ENCODE data around the gene DHRSX. TPM values are rescaled to one million over a fixed set of nuclear protein-coding genes. Genes with fewer than 3 reads are reported as not detected.
"Not testable (repeated sequence)": the region's sequence is repeated elsewhere in the genome, so short reads cannot be mapped to it uniquely, and the experiment has no call there.

The DHRSX gene
- total and polyA plus RNA-seq, 11 donors: 14.6 to 36.1 (median 24.1) TPM

DNA sequence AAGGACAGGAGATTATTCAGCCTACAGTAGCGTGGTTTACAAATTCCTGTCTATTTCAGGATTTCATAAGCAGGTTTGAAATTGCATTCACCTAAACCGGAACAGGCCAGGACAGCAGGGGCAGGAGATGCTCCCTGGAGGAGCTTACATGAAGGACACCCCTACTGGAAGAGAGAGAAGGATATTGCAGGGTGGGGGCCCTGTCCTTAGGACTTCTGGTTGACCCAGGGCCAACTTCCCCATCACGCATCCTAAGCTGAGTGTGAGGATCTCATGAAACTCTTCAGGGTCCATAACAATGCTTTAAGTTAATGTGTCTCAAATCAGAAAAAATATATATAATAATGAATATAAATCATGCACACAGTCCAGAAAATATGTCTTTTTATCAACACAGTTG is 6.4 kb upstream of the DHRSX start:
- Histone ChIP-seq H3K36me3 (no peaks in the 10 kb centered on the region), H3K27ac (no peak overlapping the region), H3K4me3 (no peak overlapping the region), H3K27me3 (no peaks in the 10 kb centered on the region), H3K9me3 (no peaks in the 10 kb centered on the region), H3K4me1 (peaks cover 0 to 4% (median 0%) of the 10 kb centered on the region in 12 donors)
- TF ChIP-seq POLR2A (IDR thresholded peaks at IDR 0.05): no peak
- TF ChIP-seq, protein P1, sequence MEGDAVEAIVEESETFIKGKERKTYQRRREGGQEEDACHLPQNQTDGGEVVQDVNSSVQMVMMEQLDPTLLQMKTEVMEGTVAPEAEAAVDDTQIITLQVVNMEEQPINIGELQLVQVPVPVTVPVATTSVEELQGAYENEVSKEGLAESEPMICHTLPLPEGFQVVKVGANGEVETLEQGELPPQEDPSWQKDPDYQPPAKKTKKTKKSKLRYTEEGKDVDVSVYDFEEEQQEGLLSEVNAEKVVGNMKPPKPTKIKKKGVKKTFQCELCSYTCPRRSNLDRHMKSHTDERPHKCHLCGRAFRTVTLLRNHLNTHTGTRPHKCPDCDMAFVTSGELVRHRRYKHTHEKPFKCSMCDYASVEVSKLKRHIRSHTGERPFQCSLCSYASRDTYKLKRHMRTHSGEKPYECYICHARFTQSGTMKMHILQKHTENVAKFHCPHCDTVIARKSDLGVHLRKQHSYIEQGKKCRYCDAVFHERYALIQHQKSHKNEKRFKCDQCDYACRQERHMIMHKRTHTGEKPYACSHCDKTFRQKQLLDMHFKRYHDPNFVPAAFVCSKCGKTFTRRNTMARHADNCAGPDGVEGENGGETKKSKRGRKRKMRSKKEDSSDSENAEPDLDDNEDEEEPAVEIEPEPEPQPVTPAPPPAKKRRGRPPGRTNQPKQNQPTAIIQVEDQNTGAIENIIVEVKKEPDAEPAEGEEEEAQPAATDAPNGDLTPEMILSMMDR (IDR thresholded peaks at IDR 0.05): no peak
- no peak for ATAC-seq
- no peak for DNase-seq
- 87 to 95% (median 92%) methylated on average over 3 of the region's 3 CpGs for WGBS, 4 donors
- intact Hi-C loops (cut with DNase I): no loop called here

DNA sequence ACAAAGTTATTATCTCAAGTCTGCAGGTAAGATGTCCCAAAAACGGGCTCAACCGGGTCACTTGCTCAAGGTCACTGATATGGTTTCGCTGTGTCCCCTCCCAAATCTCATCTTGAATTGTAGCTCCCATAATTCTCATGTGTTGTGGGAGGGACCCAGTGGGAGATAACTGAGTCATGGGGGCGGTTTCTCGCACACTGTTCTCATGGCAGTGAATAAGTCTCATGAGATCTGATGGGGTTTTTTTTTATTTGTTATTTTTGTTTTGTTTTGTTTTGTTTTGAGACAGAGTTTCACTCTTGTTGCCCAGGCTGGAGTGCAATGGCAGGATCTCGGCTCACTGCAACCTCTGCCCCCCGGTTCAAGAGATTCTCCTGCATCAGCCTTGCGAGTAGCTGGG is 4.6 kb upstream of the DHRSX start:
- H3K4me3 ChIP-seq; DNase-seq; intact Hi-C loops (cut with DNase I); H3K27me3 ChIP-seq; ATAC-seq; H3K9me3 ChIP-seq; H3K4me1 ChIP-seq; H3K27ac ChIP-seq; H3K36me3 ChIP-seq: not testable (repeated sequence)
- WGBS, 4 donors: 85 to 89% (median 87%) methylated on average over 8 of the region's 8 CpGs

DNA sequence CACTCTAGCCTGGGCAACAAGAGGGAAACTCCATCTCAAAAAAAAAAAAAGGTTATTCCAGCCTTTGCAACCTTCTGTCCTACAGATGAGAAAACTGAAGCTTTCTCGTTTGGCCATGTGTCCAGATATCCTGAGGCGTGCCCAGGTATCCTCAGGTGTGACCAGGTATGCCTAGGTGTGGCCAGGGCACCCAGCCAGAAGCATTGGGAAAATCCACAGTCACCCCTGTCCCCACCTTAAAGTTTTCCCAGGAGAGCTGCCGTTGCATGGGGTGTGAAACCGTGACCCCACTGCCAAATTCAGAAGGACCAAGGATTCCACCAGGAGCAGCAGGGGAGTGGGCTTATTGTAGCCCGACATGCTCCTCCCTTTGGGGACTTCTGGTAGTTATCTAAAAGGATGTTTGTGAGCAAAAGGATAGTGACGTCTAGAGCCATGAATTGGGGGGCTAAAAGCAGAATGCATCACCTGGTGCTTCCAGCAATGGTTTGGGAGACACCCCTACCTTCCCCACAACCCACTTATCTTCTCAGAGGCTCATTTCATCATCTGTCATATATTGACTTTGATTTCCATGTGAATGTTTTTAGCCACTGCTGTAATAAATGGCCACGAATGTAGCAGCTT is 4.0 kb upstream of the DHRSX start:
- ATAC-seq (no peak), DNase-seq (no peak)
- Histone ChIP-seq H3K36me3 (no peaks in the 10 kb centered on the region), H3K9me3 (no peaks in the 10 kb centered on the region), H3K4me1 (peaks cover 0 to 9% (median 1%) of the 10 kb centered on the region in 12 donors), H3K27me3 (no peaks in the 10 kb centered on the region), H3K4me3 (no peak overlapping the region), H3K27ac (no peak overlapping the region)
- intact Hi-C loops (cut with DNase I): no loop called here
- TF ChIP-seq POLR2A (IDR thresholded peaks at IDR 0.05): no peak
- TF ChIP-seq, protein P1 (IDR thresholded peaks at IDR 0.05): no peak
- 54 to 66% (median 61%) methylated on average over 7 of the region's 7 CpGs for WGBS, 4 donors

DNA sequence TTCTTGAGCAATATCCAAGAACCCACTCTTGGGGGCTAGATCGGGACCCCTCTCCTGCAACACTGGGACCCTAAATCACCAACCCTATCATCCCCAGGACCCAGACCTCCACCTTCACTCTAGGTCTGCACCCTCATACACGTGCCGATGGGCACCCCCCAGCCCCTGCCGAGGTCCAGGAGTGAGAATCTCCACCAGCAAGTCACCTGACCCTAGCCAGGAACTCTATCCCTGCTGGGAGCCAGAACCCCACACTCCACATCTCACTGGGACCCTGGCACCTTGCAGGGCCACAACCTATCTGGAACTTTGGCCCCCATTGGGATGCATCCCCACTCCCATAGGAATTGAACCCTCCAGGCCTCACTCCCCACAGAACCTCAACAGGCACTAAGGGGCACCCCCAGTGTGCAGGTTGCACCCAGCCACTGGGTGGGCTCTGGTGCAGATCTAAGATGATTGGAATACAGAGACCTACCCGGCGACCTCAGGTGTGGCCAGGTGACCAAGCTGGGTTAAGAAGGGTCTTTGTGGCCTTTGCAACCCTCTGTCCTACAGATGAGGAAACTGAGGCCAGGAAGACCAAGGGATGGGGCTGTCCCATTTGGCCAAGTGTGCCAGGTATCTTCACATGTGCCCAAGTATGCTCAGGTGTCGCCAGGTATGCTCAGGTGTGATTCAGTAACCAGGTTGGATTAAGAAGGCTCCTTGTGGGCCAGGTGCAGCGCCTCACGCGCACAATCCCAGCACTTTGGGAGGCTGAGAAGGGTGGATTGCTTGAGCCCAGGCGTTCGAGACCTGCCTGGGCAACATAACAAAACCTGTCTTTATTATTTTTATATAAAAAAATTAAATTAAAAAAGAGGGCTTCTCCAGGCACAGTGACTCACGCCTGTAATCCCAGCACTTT is 3.1 kb upstream of the DHRSX start:
- no peak overlapping the region for H3K4me3 ChIP-seq
- no peak for TF ChIP-seq POLR2A (IDR thresholded peaks at IDR 0.05)
- TF ChIP-seq, protein P1 (IDR thresholded peaks at IDR 0.05): no peak
- H3K27me3 ChIP-seq: no peaks in the 10 kb centered on the region
- intact Hi-C loops (cut with DNase I): no loop called here
- no peaks in the 10 kb centered on the region for H3K9me3 ChIP-seq
- WGBS, 4 donors: 88 to 92% (median 90%) methylated on average over 11 to 13 of the region's 13 CpGs
- no peak overlapping the region for H3K27ac ChIP-seq
- H3K36me3 ChIP-seq: no peaks in the 10 kb centered on the region
- ATAC-seq (no peak), DNase-seq (no peak)
- H3K4me1 ChIP-seq: peaks cover 0 to 19% (median 10%) of the 10 kb centered on the region in 12 donors

Data from heart left ventricle (tissue), 16 donors.